Neural crest cell (in vitro differentiated cells): ENCODE results near the gene B4GAT1. TPM values are rescaled to one million over a fixed set of nuclear protein-coding genes. Genes with fewer than 3 reads are reported as not detected.

ENCODE experiments used
- DNase-seq: peaks from one replicate; pipeline ENCODE4 v3.0.0; 2021; ENCODE audit warnings: low read depth, mixed read lengths, low spot score
- H3K27ac Mint-ChIP-seq: one replicate; pipeline ENCODE4 v1.8.0; 2021; ENCODE audit warnings: mild to moderate bottlenecking, mixed read lengths; ENCODE audit not compliant: unreplicated experiment
- H3K27me3 Mint-ChIP-seq: 2 replicates; pipeline ENCODE4 v1.8.0; 2021; ENCODE audit warnings: low read depth, mild to moderate bottlenecking, mixed read lengths
- H3K36me3 Mint-ChIP-seq: 2 replicates; pipeline ENCODE4 v1.8.0; 2021; ENCODE audit warnings: low read depth, mild to moderate bottlenecking, mixed read lengths
- H3K4me1 Mint-ChIP-seq: 2 replicates; pipeline ENCODE4 v1.8.0; 2021; ENCODE audit warnings: mixed read lengths
- H3K4me3 Mint-ChIP-seq: one replicate; pipeline ENCODE4 v1.8.0; 2021; ENCODE audit warnings: mild to moderate bottlenecking, mixed read lengths
- H3K9me3 Mint-ChIP-seq: 2 replicates; pipeline ENCODE4 v1.8.0; 2021; ENCODE audit warnings: mixed read lengths
- total RNA-seq: library from RNA; stranded (reverse); gene quantifications from 2 replicates; pipeline ENCODE4 v1.2.1, GENCODE V29; 2021
- TF ChIP-seq, protein P1 (sequence below): fragments of 200-600 bp; sonication (generic); conservative IDR thresholded peaks from 2 replicates; pipeline ENCODE4 v1.5.0; 2021; ENCODE audit warnings: antibody characterized with exemption, mild to moderate bottlenecking

Gene B4GAT1
- total RNA-seq, 1 donor from 2014 or later, result 43.8 TPM

GRCh38 chr11:66349084-66349386 lies 1.6 kb upstream of the B4GAT1 start:
- TF ChIP-seq, protein P1, sequence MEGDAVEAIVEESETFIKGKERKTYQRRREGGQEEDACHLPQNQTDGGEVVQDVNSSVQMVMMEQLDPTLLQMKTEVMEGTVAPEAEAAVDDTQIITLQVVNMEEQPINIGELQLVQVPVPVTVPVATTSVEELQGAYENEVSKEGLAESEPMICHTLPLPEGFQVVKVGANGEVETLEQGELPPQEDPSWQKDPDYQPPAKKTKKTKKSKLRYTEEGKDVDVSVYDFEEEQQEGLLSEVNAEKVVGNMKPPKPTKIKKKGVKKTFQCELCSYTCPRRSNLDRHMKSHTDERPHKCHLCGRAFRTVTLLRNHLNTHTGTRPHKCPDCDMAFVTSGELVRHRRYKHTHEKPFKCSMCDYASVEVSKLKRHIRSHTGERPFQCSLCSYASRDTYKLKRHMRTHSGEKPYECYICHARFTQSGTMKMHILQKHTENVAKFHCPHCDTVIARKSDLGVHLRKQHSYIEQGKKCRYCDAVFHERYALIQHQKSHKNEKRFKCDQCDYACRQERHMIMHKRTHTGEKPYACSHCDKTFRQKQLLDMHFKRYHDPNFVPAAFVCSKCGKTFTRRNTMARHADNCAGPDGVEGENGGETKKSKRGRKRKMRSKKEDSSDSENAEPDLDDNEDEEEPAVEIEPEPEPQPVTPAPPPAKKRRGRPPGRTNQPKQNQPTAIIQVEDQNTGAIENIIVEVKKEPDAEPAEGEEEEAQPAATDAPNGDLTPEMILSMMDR, result no peak
- Mint-ChIP-seq H3K27me3 (peaks cover 5% of the 10 kb centered on the region), H3K36me3 (peaks cover 6% of the 10 kb centered on the region), H3K27ac (no peak overlapping the region), H3K4me1 (peaks cover 38% of the 10 kb centered on the region), H3K4me3 (peak overlapping the region; percentile 95), H3K9me3 (no peaks in the 10 kb centered on the region)
- DNase-seq, result no peak

- Mint-ChIP-seq H3K4me3 (peak overlapping the region; percentile 99), H3K9me3 (no peaks in the 10 kb centered on the region), H3K36me3 (peaks cover 3% of the 10 kb centered on the region), H3K27me3 (peaks cover 5% of the 10 kb centered on the region), H3K4me1 (peaks cover 43% of the 10 kb centered on the region), H3K27ac (peak overlapping the region; percentile 83)
- TF ChIP-seq, protein P1, result no peak
- DNase-seq, result no peak
Observed at GRCh38 chr11:66346476-66347424, 679 bp downstream of the B4GAT1 start.

GRCh38 chr11:66345316-66345649 lies 2.1 kb downstream of the B4GAT1 start:
- Mint-ChIP-seq H3K9me3 (no peaks in the 10 kb centered on the region), H3K4me1 (peaks cover 43% of the 10 kb centered on the region), H3K27ac (peak overlapping the region; percentile 97), H3K36me3 (peaks cover 6% of the 10 kb centered on the region), H3K4me3 (peak overlapping the region; percentile 99), H3K27me3 (peaks cover 5% of the 10 kb centered on the region)
- TF ChIP-seq, protein P1, result no peak
- DNase-seq, result no peak

GRCh38 chr11:66344550-66345315 lies 2.7 kb downstream of the B4GAT1 start, which contains the start of gene BRMS1:
Gene BRMS1 (minus strand): TSS chr11:66345104. CDS start chr11:66342234, 2,870 bp downstream.
- peak; percentile 92 for DNase-seq
- TF ChIP-seq, protein P1, result peak; percentile 15
- H3K36me3 Mint-ChIP-seq, result peaks cover 6% of the 10 kb centered on the region
- H3K9me3 Mint-ChIP-seq, result no peaks in the 10 kb centered on the region
- peaks cover 43% of the 10 kb centered on the region for H3K4me1 Mint-ChIP-seq
- peaks cover 5% of the 10 kb centered on the region for H3K27me3 Mint-ChIP-seq
- peak within 1 kb of the TSS; percentile 97 for H3K27ac Mint-ChIP-seq
- peak within 1 kb of the TSS; percentile 99 for H3K4me3 Mint-ChIP-seq

DNA sequence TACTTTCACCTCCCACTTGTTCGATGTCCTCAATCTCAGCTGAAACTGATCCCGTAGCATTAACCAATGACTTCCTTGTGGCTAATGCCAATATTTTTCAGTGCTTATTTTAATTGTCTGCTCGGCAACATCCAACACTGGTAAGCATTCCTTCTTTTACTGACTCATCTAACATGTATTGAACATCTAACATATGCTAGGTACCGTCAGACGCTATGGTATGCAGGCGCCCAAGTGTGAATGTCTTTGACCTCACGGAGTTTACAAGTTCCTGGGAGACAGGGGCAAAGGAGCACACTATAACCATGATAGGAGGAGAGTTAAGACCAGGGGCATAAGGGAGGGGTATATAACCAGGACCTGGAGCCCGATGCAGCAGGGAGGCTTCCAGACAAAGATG lies 4.3 kb downstream of the B4GAT1 start:
- Mint-ChIP-seq H3K9me3 (no peaks in the 10 kb centered on the region), H3K27ac (no peak overlapping the region), H3K36me3 (peaks cover 6% of the 10 kb centered on the region), H3K27me3 (peaks cover 4% of the 10 kb centered on the region), H3K4me1 (peaks cover 36% of the 10 kb centered on the region), H3K4me3 (peak overlapping the region; percentile 99)
- no peak for DNase-seq
- TF ChIP-seq, protein P1, result no peak
